Liver (tissue), 9 donors: ENCODE data around the gene DCC. TPM values are rescaled to one million over a fixed set of nuclear protein-coding genes. Genes with fewer than 3 reads are reported as not detected.

ENCODE experiments used
- DNase-seq: peaks from one replicate; pipeline ENCODE4 v3.0.0-alpha.2; 2017; ENCODE audit warnings: low spot score
- H3K27ac ChIP-seq, 2 donors: one replicate each; pipeline ENCODE4 v1.7.0; 2013; ENCODE audit warnings: inconsistent platforms in 2 of 2, low read length in 2 of 2, control low read depth in 1 of 2, low read depth in 1 of 2, mild to moderate bottlenecking in 1 of 2
- H3K27me3 ChIP-seq, 4 donors: one replicate each; pipeline versions ENCODE4 v1.6.1 to v1.7.0; 2013; ENCODE audit warnings: low read length in 3 of 4, inconsistent platforms in 1 of 4, mild to moderate bottlenecking in 1 of 4, moderate library complexity in 1 of 4; ENCODE audit not compliant: control insufficient read depth in 4 of 4, insufficient read depth in 4 of 4
- H3K36me3 ChIP-seq, 4 donors: one replicate each; pipeline versions ENCODE4 v1.6.1 to v1.7.0; 2013; ENCODE audit warnings: low read length in 3 of 4, mild to moderate bottlenecking in 3 of 4, low read depth in 1 of 4, moderate library complexity in 1 of 4; ENCODE audit not compliant: control insufficient read depth in 4 of 4, insufficient read depth in 3 of 4
- H3K4me1 ChIP-seq, 4 donors: one replicate each; pipeline versions ENCODE4 v1.6.1 to v1.7.0; 2013; ENCODE audit warnings: low read length in 3 of 4, mild to moderate bottlenecking in 3 of 4, moderate library complexity in 1 of 4; ENCODE audit not compliant: control insufficient read depth in 4 of 4, insufficient read depth in 4 of 4
- H3K4me3 ChIP-seq, 3 donors: one replicate each; pipeline versions ENCODE4 v1.6.1 to v1.7.0; 2013; ENCODE audit warnings: low read length in 3 of 3, control low read depth in 1 of 3, low read depth in 1 of 3, mild to moderate bottlenecking in 1 of 3
- H3K9ac ChIP-seq, 2 donors: one replicate each; pipeline ENCODE4 v1.7.0; 2013; ENCODE audit warnings: low read length in 2 of 2, mild to moderate bottlenecking in 2 of 2, moderate library complexity in 2 of 2, control low read depth in 1 of 2, low read depth in 1 of 2
- H3K9me3 ChIP-seq, 4 donors: one replicate each; pipeline versions ENCODE4 v1.6.1 to v1.7.0; 2013; ENCODE audit warnings: low read length in 3 of 4; ENCODE audit not compliant: control insufficient read depth in 4 of 4
- ATF3 ChIP-seq: IDR thresholded peaks from 2 replicates; pipeline ENCODE4 v1.6.1; 2016; ENCODE audit warnings: antibody characterized with exemption
- EGR1 ChIP-seq, 2 donors: IDR thresholded peaks; 2 replicates each; pipeline ENCODE4 v1.6.1; 2016 to 2018; ENCODE audit warnings: antibody characterized with exemption in 2 of 2, low read depth in 2 of 2
- FOXA1 ChIP-seq: IDR thresholded peaks from 2 replicates; pipeline ENCODE4 v1.6.1; 2016; ENCODE audit warnings: antibody characterized with exemption
- FOXA2 ChIP-seq: IDR thresholded peaks from 2 replicates; pipeline ENCODE4 v1.6.1; 2016; ENCODE audit warnings: antibody characterized with exemption
- GABPA ChIP-seq, 2 donors: IDR thresholded peaks in 1 of 2; conservative IDR thresholded peaks in 1 of 2; 2 replicates each; pipeline ENCODE4 v1.6.1; 2016; ENCODE audit warnings: antibody characterized with exemption in 2 of 2, mild to moderate bottlenecking in 1 of 2, moderate library complexity in 1 of 2
- HNF4A ChIP-seq, 2 donors: conservative IDR thresholded peaks; 2 replicates each; pipeline ENCODE4 v1.6.1; 2016; ENCODE audit warnings: antibody characterized with exemption in 2 of 2, mild to moderate bottlenecking in 2 of 2
- HNF4G ChIP-seq: IDR thresholded peaks from 2 replicates; pipeline ENCODE4 v1.6.1; 2016; ENCODE audit warnings: antibody characterized with exemption
- JUND ChIP-seq, 2 donors: IDR thresholded peaks; 2 replicates each; pipeline ENCODE4 v1.6.1; 2016; ENCODE audit warnings: antibody characterized with exemption in 2 of 2
- MAX ChIP-seq: IDR thresholded peaks from 2 replicates; pipeline ENCODE4 v1.6.1; 2016; ENCODE audit warnings: antibody characterized with exemption
- NR2F2 ChIP-seq: IDR thresholded peaks from 2 replicates; pipeline ENCODE4 v1.6.1; 2016; ENCODE audit warnings: antibody characterized with exemption
- RAD21 ChIP-seq, 2 donors: IDR thresholded peaks; 2 replicates each; pipeline ENCODE4 v1.6.1; 2016; ENCODE audit warnings: antibody characterized with exemption in 2 of 2, mild to moderate bottlenecking in 2 of 2
- REST ChIP-seq: IDR thresholded peaks from 2 replicates; pipeline ENCODE4 v1.6.1; 2016; ENCODE audit warnings: antibody characterized with exemption, mild to moderate bottlenecking
- RXRA ChIP-seq, 2 donors: IDR thresholded peaks; 2 replicates each; pipeline ENCODE4 v1.6.1; 2017 to 2018; ENCODE audit warnings: antibody characterized with exemption in 2 of 2, mild to moderate bottlenecking in 1 of 2
- SP1 ChIP-seq: IDR thresholded peaks from 2 replicates; pipeline ENCODE4 v1.6.1; 2018; ENCODE audit warnings: antibody characterized with exemption, mild to moderate bottlenecking
- TAF1 ChIP-seq: conservative IDR thresholded peaks from 2 replicates; pipeline ENCODE4 v1.6.1; 2016; ENCODE audit warnings: antibody characterized with exemption, mild to moderate bottlenecking
- YY1 ChIP-seq: IDR thresholded peaks from 2 replicates; pipeline ENCODE4 v1.6.1; 2016; ENCODE audit warnings: antibody characterized with exemption, mild to moderate bottlenecking
- ZBTB33 ChIP-seq: IDR thresholded peaks from 2 replicates; pipeline ENCODE4 v1.6.1; 2016; ENCODE audit warnings: antibody characterized with exemption
- WGBS: extraction: QIAGEN DNeasy Blood & Tissue Kit; methylation state at CpG from one replicate; pipeline ENCODE4 v1.1.7; 2013; 5-methylcytosine and 5-hydroxymethylcytosine counted together
- polyA plus RNA-seq, 2 donors: library from polyadenylated mRNA; stranded (reverse) in 1 of 2; unstranded in 1 of 2; fragments of 200-250 nt in 1 of 2; fragments of >200 nt in 1 of 2; fragmentation: Nextera tagmentation in 1 of 2; extraction: Ambion mirVana in 1 of 2; gene quantifications; one replicate each; pipeline versions ENCODE4 v1.2.1 to v1.2.3, GENCODE V29; 2013 to 2015
- total RNA-seq, 2 donors: library from RNA; depleted of rRNA; stranded (reverse); fragments of >200 nt; gene quantifications; one replicate each; pipeline ENCODE4 v1.2.3, GENCODE V29; 2014
- donor health status: healthy.
- donor health status: healthy.
- donor health status: healthy.
- donor health status: healthy.
- donor health status: healthy.

The DCC gene
- total and polyA plus RNA-seq, 4 donors = under 0.01 to 0.03 TPM; not detected in 2

- Histone ChIP-seq H3K36me3 (no peaks in the 10 kb centered on the region), H3K27me3 (no peaks in the 10 kb centered on the region), H3K4me3 (no peak overlapping the region), H3K9me3 (no peaks in the 10 kb centered on the region), H3K27ac (no peak overlapping the region), H3K9ac (no peak overlapping the region), H3K4me1 (no peaks in the 10 kb centered on the region)
- no peak for DNase-seq
- TF ChIP-seq ZBTB33 (no peak), JUND (IDR thresholded peaks at IDR 0.05) (no peak), MAX (no peak), EGR1 (IDR thresholded peaks at IDR 0.05; ENCODE audit: low read depth in 2 of 2) (no peak), FOXA1 (no peak), RAD21 (IDR thresholded peaks at IDR 0.05) (no peak), FOXA2 (no peak), GABPA (IDR thresholded peaks at IDR 0.05 in 1 of 2, conservative IDR thresholded peaks at IDR 0.05 in 1 of 2) (no peak), HNF4G (no peak), HNF4A (conservative IDR thresholded peaks at IDR 0.05) (no peak), SP1 (no peak), ATF3 (no peak), YY1 (no peak), TAF1 (no peak), REST (no peak), NR2F2 (no peak), RXRA (IDR thresholded peaks at IDR 0.05) (no peak)
- 85% methylated on average over 6 of the region's 6 CpGs for WGBS
These were observed 597.8 kb downstream of the DCC start for GRCh38 chr18:52937840-52938239.

GRCh38 chr18:52945552-52945951 lies 605.6 kb downstream of the DCC start:
- Histone ChIP-seq H3K9me3 (no peaks in the 10 kb centered on the region), H3K4me3 (no peak overlapping the region), H3K4me1 (no peaks in the 10 kb centered on the region), H3K36me3 (no peaks in the 10 kb centered on the region), H3K27me3 (no peaks in the 10 kb centered on the region), H3K27ac (no peak overlapping the region), H3K9ac (no peak overlapping the region)
- DNase-seq = no peak
- 15% methylated on average over 2 of the region's 2 CpGs for WGBS
- TF ChIP-seq GABPA (IDR thresholded peaks at IDR 0.05 in 1 of 2, conservative IDR thresholded peaks at IDR 0.05 in 1 of 2) (no peak), YY1 (no peak)
